K562 (cell line): ENCODE data around the gene PSMD13. TPM values are rescaled to one million over a fixed set of nuclear protein-coding genes. Genes with fewer than 3 reads are reported as not detected.

ENCODE experiments used
- BRCA1 ChIP-seq, 2 experiments: fragments of 450-650 bp in 1 of 2; sonication (generic) in 1 of 2; formaldehyde crosslinking in 1 of 2; IDR thresholded peaks; 2 replicates each; pipeline versions ENCODE4 v1.5.0 to v1.6.1; 2017 to 2020; ENCODE audit warnings: mild to moderate bottlenecking in 1 of 2, missing genetic modification reagents in 1 of 2
- CREB3L1 ChIP-seq: fragments of 450-650 bp; IDR thresholded peaks from 2 replicates; pipeline ENCODE4 v1.6.1; 2014; ENCODE audit warnings: low read depth, mild to moderate bottlenecking, moderate library complexity, borderline replicate concordance
- HCFC1 ChIP-seq: IDR thresholded peaks from 2 replicates; pipeline ENCODE4 v1.6.1; 2012; ENCODE audit warnings: low read depth, low read length, improper control_type of control experiment
- HDAC3 ChIP-seq: fragments of 450-650 bp; IDR thresholded peaks from 2 replicates; pipeline ENCODE4 v1.6.1; 2018; ENCODE audit warnings: borderline replicate concordance, mild to moderate bottlenecking, moderate library complexity; ENCODE audit not compliant: partially characterized antibody
- HIVEP1 ChIP-seq: fragments of 250-450 bp; sonication (Bioruptor Pico); IDR thresholded peaks from 2 replicates; pipeline ENCODE4 v1.4.0; 2020; ENCODE audit warnings: mild to moderate bottlenecking
- HNRNPL ChIP-seq: fragments of 200-400 bp; formaldehyde crosslinking; IDR thresholded peaks from 2 replicates; pipeline ENCODE4 v1.6.1; 2017; ENCODE audit warnings: low read depth, mild to moderate bottlenecking, low read length
- KDM4B ChIP-seq, 2 experiments: fragments of 450-650 bp in 1 of 2; sonication (generic) in 1 of 2; IDR thresholded peaks; 2 replicates each; pipeline ENCODE4 v1.6.1; 2016 to 2017; ENCODE audit warnings: borderline replicate concordance in 2 of 2, antibody characterized with exemption in 1 of 2, low read depth in 1 of 2, mild to moderate bottlenecking in 1 of 2
- MEF2A ChIP-seq: IDR thresholded peaks from 2 replicates; pipeline ENCODE4 v1.6.1; 2011; ENCODE audit warnings: low read depth, mild to moderate bottlenecking, low read length, moderate library complexity; ENCODE audit not compliant: control insufficient read depth
- MEIS2 ChIP-seq: fragments of 450-650 bp; IDR thresholded peaks from 2 replicates; pipeline ENCODE4 v1.6.1; 2014; ENCODE audit warnings: mild to moderate bottlenecking; ENCODE audit not compliant: partially characterized antibody
- NELFE ChIP-seq: IDR thresholded peaks from 2 replicates; pipeline ENCODE4 v1.6.1; 2011; ENCODE audit warnings: mild to moderate bottlenecking; ENCODE audit not compliant: insufficient read depth, insufficient read length
- NFIC ChIP-seq: fragments of 450-650 bp; IDR thresholded peaks from 2 replicates; pipeline ENCODE4 v1.6.1; 2017; ENCODE audit warnings: mild to moderate bottlenecking, inconsistent platforms
- NFRKB ChIP-seq: fragments of 450-650 bp; IDR thresholded peaks from 2 replicates; pipeline ENCODE4 v1.6.1; 2016; ENCODE audit warnings: low read depth
- NR2C2 ChIP-seq, 2 experiments: fragments of 200-800 bp in 1 of 2; sonication (Bioruptor generic) in 1 of 2; sonication (generic) in 1 of 2; formaldehyde crosslinking in 1 of 2; IDR thresholded peaks; 2 replicates each; pipeline versions ENCODE4 v1.6.1 to v1.8.0; 2016 to 2022; ENCODE audit warnings: mild to moderate bottlenecking in 1 of 2, missing compliant biosample characterization in 1 of 2, missing genetic modification characterization in 1 of 2, missing genetic modification reagents in 1 of 2
- SMAD2 ChIP-seq: fragments of 150-350 bp; IDR thresholded peaks from 2 replicates; pipeline ENCODE4 v1.6.1; 2014; ENCODE audit warnings: low read depth, mild to moderate bottlenecking, low read length
- TEAD1 ChIP-seq, 2 experiments: fragments of 450-650 bp in 1 of 2; sonication (generic) in 1 of 2; formaldehyde crosslinking; IDR thresholded peaks; 2 replicates each; pipeline versions ENCODE4 v1.4.0 to v1.8.0; 2020 to 2022; ENCODE audit warnings: mild to moderate bottlenecking in 2 of 2, missing genetic modification reagents in 1 of 2
- TFAM ChIP-seq: fragments of 250-450 bp; sonication (Bioruptor Pico); conservative IDR thresholded peaks from 2 replicates; pipeline ENCODE4 v1.5.0; 2021; ENCODE audit warnings: mild to moderate bottlenecking, moderate library complexity
- XRCC5 ChIP-seq: fragments of 200-400 bp; formaldehyde crosslinking; IDR thresholded peaks from 2 replicates; pipeline ENCODE4 v1.6.1; 2017; ENCODE audit warnings: low read depth, mild to moderate bottlenecking, low read length
- ZC3H4 ChIP-seq: sonication (generic); formaldehyde crosslinking; IDR thresholded peaks from 2 replicates; pipeline ENCODE4 v1.9.0; 2021; ENCODE audit warnings: missing genetic modification reagents, borderline replicate concordance
- ZNF239 ChIP-seq: fragments of 250-450 bp; sonication (Bioruptor Pico); IDR thresholded peaks from 2 replicates; pipeline ENCODE4 v1.4.0; 2020; ENCODE audit warnings: mild to moderate bottlenecking
- ZNF347 ChIP-seq: fragments of 450-650 bp; formaldehyde crosslinking; IDR thresholded peaks from 2 replicates; pipeline ENCODE4 v1.4.0; 2020; ENCODE audit warnings: low read depth, mild to moderate bottlenecking, moderate library complexity
- ZNF77 ChIP-seq: fragments of 250-450 bp; sonication (Bioruptor Pico); IDR thresholded peaks from 2 replicates; pipeline ENCODE4 v1.5.0; 2020
- polyA plus RNA-seq, 8 experiments: library from polyadenylated mRNA; depleted of rRNA in 4 of 8; stranded (reverse) in 5 of 8; unstranded in 3 of 8; fragments of >200 nt; fragmentation: Nextera tagmentation in 2 of 8; fragmentation: Illumina TruSeq in 1 of 8; extraction: Ambion mirVana in 2 of 8; extraction: Trizol in 1 of 8; gene quantifications; 2 replicates each; pipeline versions ENCODE4 v1.2.1 to v1.2.3, GENCODE V29; 2011 to 2014; ENCODE audit warnings: inconsistent platforms in 1 of 8, missing spikeins in 1 of 8
- total RNA-seq, 7 experiments: library from RNA; depleted of rRNA in 6 of 7; stranded (reverse); fragments of >200 nt in 6 of 7; fragmentation: Illumina TruSeq in 2 of 7; extraction: Trizol in 2 of 7; gene quantifications; 2 replicates each; pipeline versions ENCODE4 v1.2.1 to v1.2.3, GENCODE V29; 2011 to 2021; ENCODE audit warnings: low replicate concordance in 1 of 7
- TF ChIP-seq, protein P1 (sequence below), 2 experiments: fragments of 450-650 bp in 1 of 2; sonication (generic) in 1 of 2; formaldehyde crosslinking in 1 of 2; IDR thresholded peaks in 1 of 2; conservative IDR thresholded peaks in 1 of 2; 2 replicates each; pipeline versions ENCODE4 v1.6.1 to v1.8.1; 2016 to 2023; ENCODE audit warnings: mild to moderate bottlenecking in 2 of 2, moderate library complexity in 2 of 2, inconsistent platforms in 1 of 2, missing genetic modification reagents in 1 of 2
- TF ChIP-seq, protein P2 (sequence below): fragments of 450-650 bp; formaldehyde crosslinking; IDR thresholded peaks from 2 replicates; pipeline ENCODE4 v1.4.0; 2022; ENCODE audit warnings: missing genetic modification characterization

The PSMD13 gene
- total and polyA plus RNA-seq, 9 of the 15 experiments (the other 6 are each of a cell fraction or from before 2014, with no cell fraction given) = 185 to 383 (median 267) TPM

DNA sequence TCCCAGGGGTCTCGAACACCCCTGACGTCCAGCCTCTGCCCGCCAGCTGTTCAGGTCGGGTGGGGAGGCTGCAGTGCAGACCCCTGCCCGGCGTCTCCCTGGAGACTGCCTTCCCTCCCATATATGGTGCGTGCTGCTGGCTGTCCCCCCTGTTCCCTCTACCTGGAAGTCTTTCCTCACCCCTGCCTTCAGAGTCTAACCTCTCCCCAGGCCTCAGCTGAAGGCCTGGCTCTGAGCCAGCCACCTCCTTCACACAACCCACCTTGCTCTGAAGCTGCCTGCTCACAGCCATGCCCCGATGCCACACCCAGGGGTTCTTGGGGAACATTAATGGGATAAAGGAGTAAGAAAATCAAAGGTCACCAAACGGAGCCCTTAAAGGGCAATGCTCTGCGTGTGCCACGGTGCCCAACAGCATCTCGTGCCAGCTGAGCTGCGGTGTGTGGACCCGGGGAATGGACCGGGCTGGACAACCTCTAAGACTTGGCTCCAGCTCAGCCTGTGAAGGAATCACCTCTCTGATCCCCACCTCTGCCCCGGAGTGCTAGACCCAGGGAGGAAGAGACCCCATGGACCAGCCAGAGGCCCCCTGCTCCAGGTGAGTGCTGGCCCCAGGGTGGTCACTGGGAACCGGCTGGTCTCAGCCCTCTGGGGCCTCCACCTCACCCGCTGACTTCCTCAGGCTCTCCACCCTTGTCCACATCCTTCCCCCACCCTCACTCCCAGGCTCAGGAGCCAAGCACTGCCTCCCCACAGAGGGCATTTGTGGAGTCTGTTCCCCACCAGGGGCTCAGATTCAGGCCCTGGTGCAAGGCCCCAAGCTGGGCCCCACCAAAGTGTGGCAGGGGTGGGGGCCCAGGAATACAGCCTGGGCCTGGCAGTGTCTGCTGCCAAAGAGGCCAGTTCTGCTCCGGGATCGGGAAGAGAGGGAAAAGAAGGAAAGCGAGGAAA lies 41.5 kb downstream of the PSMD13 start, which contains the start of gene NLRP6 (continued):
- TF ChIP-seq CREB3L1 = no peak
- TF ChIP-seq ZC3H4 (CRISPR knock-in tag) = no peak
- no peak for TF ChIP-seq NELFE
- TF ChIP-seq ZNF77 (CRISPR knock-in tag) = no peak
- TF ChIP-seq NFRKB = no peak; the same call in 1 of the 2 replicates
- no peak for TF ChIP-seq ZNF239 (CRISPR knock-in tag)
- peak; percentile 82 for TF ChIP-seq NFIC
- no peak for TF ChIP-seq BRCA1 (IDR thresholded peaks at IDR 0.05)
- TF ChIP-seq BRCA1 (CRISPR knock-in tag; IDR thresholded peaks at IDR 0.05) = no peak
- TF ChIP-seq ZNF347 (CRISPR knock-in tag) = no peak
- TF ChIP-seq TFAM (CRISPR knock-in tag) = no peak
- 0 out of 2 replicates have a peak, but pooled peaks have one; percentile 15 for TF ChIP-seq HIVEP1 (CRISPR knock-in tag)
- no peak for TF ChIP-seq HNRNPL
- no peak for TF ChIP-seq MEF2A
- TF ChIP-seq, protein P1, sequence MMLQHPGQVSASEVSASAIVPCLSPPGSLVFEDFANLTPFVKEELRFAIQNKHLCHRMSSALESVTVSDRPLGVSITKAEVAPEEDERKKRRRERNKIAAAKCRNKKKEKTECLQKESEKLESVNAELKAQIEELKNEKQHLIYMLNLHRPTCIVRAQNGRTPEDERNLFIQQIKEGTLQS (IDR thresholded peaks at IDR 0.05) = no peak
- TF ChIP-seq, protein P1 (CRISPR knock-in tag; conservative IDR thresholded peaks at IDR 0.05) = no peak
- TF ChIP-seq XRCC5 = no peak
- TF ChIP-seq SMAD2 = no peak
- no peak for TF ChIP-seq TEAD1 (CRISPR knock-in tag; IDR thresholded peaks at IDR 0.05)
- TF ChIP-seq, protein P2, sequence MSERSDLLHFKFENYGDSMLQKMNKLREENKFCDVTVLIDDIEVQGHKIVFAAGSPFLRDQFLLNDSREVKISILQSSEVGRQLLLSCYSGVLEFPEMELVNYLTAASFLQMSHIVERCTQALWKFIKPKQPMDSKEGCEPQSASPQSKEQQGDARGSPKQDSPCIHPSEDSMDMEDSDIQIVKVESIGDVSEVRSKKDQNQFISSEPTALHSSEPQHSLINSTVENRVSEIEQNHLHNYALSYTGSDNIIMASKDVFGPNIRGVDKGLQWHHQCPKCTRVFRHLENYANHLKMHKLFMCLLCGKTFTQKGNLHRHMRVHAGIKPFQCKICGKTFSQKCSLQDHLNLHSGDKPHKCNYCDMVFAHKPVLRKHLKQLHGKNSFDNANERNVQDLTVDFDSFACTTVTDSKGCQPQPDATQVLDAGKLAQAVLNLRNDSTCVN (CRISPR knock-in tag) = no peak
- no peak for TF ChIP-seq KDM4B (IDR thresholded peaks at IDR 0.05; ENCODE audit: borderline replicate concordance in 2 of 2, low read depth in 1 of 2)
- no peak for TF ChIP-seq MEIS2
- no peak for TF ChIP-seq HCFC1
- no peak for TF ChIP-seq HDAC3
- no peak for TF ChIP-seq NR2C2 (CRISPR knock-in tag; IDR thresholded peaks at IDR 0.05)
- peak; percentile 47; the same call in 1 of the 2 replicates for TF ChIP-seq NR2C2 (tag; IDR thresholded peaks at IDR 0.05)
